K562 (cell line): ENCODE data around the gene PELI1. TPM values are rescaled to one million over a fixed set of nuclear protein-coding genes. Genes with fewer than 3 reads are reported as not detected.

Source experiments
- ATAC-seq: fragments of 200-7000 bp; cut with Tn5 transposase; 3 replicates; pipeline ENCODE4 v1.9.1; 2020; ENCODE audit warnings: moderate library complexity
- BruUV-seq: library from RNA; stranded (reverse); fragments of 400-500 nt; replicated peaks from 2 replicates; lab custom pipeline; 2021; lab: Mats Ljungman, UMichigan
- CTCF ChIA-PET: fragments of 300-600 bp; formaldehyde crosslinking; extraction: SDS; loops from one replicate; lab custom pipeline; 2021; ENCODE audit warnings: low intra/inter-chr PET ratio; lab: Yijun Ruan, JAX
- POLR2A ChIA-PET: fragments of 300-600, 350-650 bp; sonication (Branson Sonifier 250); formaldehyde crosslinking; extraction: SDS; loops from one replicate; lab custom pipeline; 2021; ENCODE audit warnings: antibody characterized with exemption, inconsistent platforms; lab: Yijun Ruan, JAX
- DNase-seq, 4 experiments: peaks; one replicate each; pipeline versions ENCODE4 v3.0.0 to v3.0.0-alpha.2; 2011 to 2018; ENCODE audit warnings: low spot score in 3 of 4, mixed read lengths in 3 of 4; ENCODE audit errors: extremely low read depth in 1 of 4
- FAIRE-seq: peaks from 2 replicates; lab custom pipeline; 2011; peaks lifted over from hg19 to GRCh38; lab: Jason Lieb, UNC
- H2AFZ ChIP-seq: 2 replicates; pipeline ENCODE4 v1.6.0; 2011; ENCODE audit warnings: low read depth, low read length, control low read depth, inconsistent platforms
- H3K27ac ChIP-seq: fragments of 200-600 bp; 3 replicates; pipeline ENCODE4 v1.8.0; 2011; ENCODE audit warnings: low read depth, mild to moderate bottlenecking, control low read depth, inconsistent platforms, low read length, moderate library complexity, mixed read lengths; ENCODE audit errors: extremely low read depth
- H3K27me3 ChIP-seq, 2 experiments: fragments of 300-600 bp in 1 of 2; 2 replicates in 1 of 2; 3 replicates in 1 of 2; pipeline versions ENCODE4 v1.6.0 to v1.8.0; 2011; ENCODE audit warnings: inconsistent platforms in 2 of 2, low read length in 2 of 2, mild to moderate bottlenecking in 1 of 2, mixed read lengths in 1 of 2, moderate library complexity in 1 of 2; ENCODE audit not compliant: control insufficient read depth in 2 of 2, insufficient read depth in 2 of 2
- H3K36me3 ChIP-seq: fragments of 300-600 bp; 3 replicates; pipeline ENCODE4 v1.8.0; 2011; ENCODE audit warnings: mild to moderate bottlenecking, low read length, inconsistent platforms; ENCODE audit not compliant: control insufficient read depth, insufficient read depth
- H3K4me1 ChIP-seq, 2 experiments: fragments of 200-600 bp in 1 of 2; replicated peaks in 1 of 2; 2 replicates in 1 of 2; 3 replicates in 1 of 2; pipeline versions ENCODE4 v1.5.1 to v1.8.0; 2011; ENCODE audit warnings: inconsistent platforms in 2 of 2, low read length in 2 of 2, mild to moderate bottlenecking in 1 of 2, mixed read lengths in 1 of 2, moderate library complexity in 1 of 2; ENCODE audit not compliant: control insufficient read depth in 2 of 2, insufficient read depth in 2 of 2
- H3K4me2 ChIP-seq: 2 replicates; pipeline ENCODE4 v1.6.1; 2011; ENCODE audit warnings: low read length, control low read depth, inconsistent platforms, mixed read lengths; ENCODE audit not compliant: insufficient read depth
- H3K4me3 ChIP-seq: fragments of 200-600 bp; sonication (generic), shearing (Covaris generic); 2 replicates; pipeline ENCODE4 v1.5.1; 2016; ENCODE audit warnings: control low read depth, inconsistent platforms
- H3K79me2 ChIP-seq: fragments of 200-600 bp; 3 replicates; pipeline ENCODE4 v1.8.0; 2011; ENCODE audit warnings: low read length, inconsistent platforms; ENCODE audit not compliant: control insufficient read depth, insufficient read depth
- H3K9ac ChIP-seq, 2 experiments: 2 replicates each; pipeline versions ENCODE4 v1.6.0 to v1.6.1; 2011; ENCODE audit warnings: low read depth in 2 of 2, low read length in 2 of 2, control low read depth in 1 of 2, inconsistent platforms in 1 of 2, mild to moderate bottlenecking in 1 of 2, mixed read lengths in 1 of 2; ENCODE audit not compliant: insufficient read depth in 1 of 2
- H3K9me1 ChIP-seq: one replicate; pipeline ENCODE4 v1.6.0; 2011; ENCODE audit warnings: inconsistent platforms, mild to moderate bottlenecking, low read length, moderate library complexity; ENCODE audit not compliant: control insufficient read depth, insufficient read depth
- H3K9me3 ChIP-seq: replicated peaks from 2 replicates; pipeline ENCODE4 v1.5.1; 2011; ENCODE audit warnings: low read depth, low read length, inconsistent platforms; ENCODE audit not compliant: control insufficient read depth, insufficient read depth
- H4K20me1 ChIP-seq: replicated peaks from 2 replicates; pipeline ENCODE4 v1.6.1; 2011; ENCODE audit warnings: low read length, inconsistent platforms, mixed read lengths; ENCODE audit not compliant: control insufficient read depth, insufficient read depth
- ATF1 ChIP-seq, 2 experiments: fragments of 450-650 bp in 1 of 2; IDR thresholded peaks; 2 replicates each; pipeline ENCODE4 v1.6.1; 2016; ENCODE audit warnings: missing compliant biosample characterization in 1 of 2, missing genetic modification characterization in 1 of 2
- BHLHE40 ChIP-seq: IDR thresholded peaks from 2 replicates; pipeline ENCODE4 v1.6.1; 2011; ENCODE audit warnings: low read length, improper control_type of control experiment
- GTF2A2 ChIP-seq: IDR thresholded peaks from 2 replicates; pipeline ENCODE4 v1.6.1; 2016; ENCODE audit warnings: mild to moderate bottlenecking, missing genetic modification characterization, missing compliant biosample characterization
- HDAC3 ChIP-seq: fragments of 450-650 bp; IDR thresholded peaks from 2 replicates; pipeline ENCODE4 v1.6.1; 2018; ENCODE audit warnings: borderline replicate concordance, mild to moderate bottlenecking, moderate library complexity; ENCODE audit not compliant: partially characterized antibody
- HLTF ChIP-seq: fragments of 450-650 bp; IDR thresholded peaks from 2 replicates; pipeline ENCODE4 v1.6.1; 2016
- KAT7 ChIP-seq: sonication (generic); formaldehyde crosslinking; IDR thresholded peaks from 2 replicates; pipeline ENCODE4 v1.8.0; 2022; ENCODE audit warnings: missing genetic modification reagents, mild to moderate bottlenecking, borderline replicate concordance
- KAT8 ChIP-seq: fragments of 450-650 bp; IDR thresholded peaks from 2 replicates; pipeline ENCODE4 v1.6.1; 2016; ENCODE audit warnings: low read depth, mild to moderate bottlenecking
- MCM2 ChIP-seq: fragments of 450-650 bp; IDR thresholded peaks from 2 replicates; pipeline ENCODE4 v1.6.1; 2017; ENCODE audit warnings: low read depth, mild to moderate bottlenecking
- NR2C1 ChIP-seq, 2 experiments: fragments of 450-650 bp; IDR thresholded peaks; 2 replicates each; pipeline ENCODE4 v1.6.1; 2017; ENCODE audit warnings: mild to moderate bottlenecking in 2 of 2, antibody characterized with exemption in 1 of 2, inconsistent platforms in 1 of 2, missing compliant biosample characterization in 1 of 2, missing genetic modification characterization in 1 of 2
- POLR2H ChIP-seq: IDR thresholded peaks from 2 replicates; pipeline ENCODE4 v1.6.1; 2016; ENCODE audit warnings: missing genetic modification characterization, low read depth, mild to moderate bottlenecking, control low read depth, missing compliant biosample characterization, moderate library complexity
- SP1 ChIP-seq: sonication (generic); formaldehyde crosslinking; IDR thresholded peaks from 2 replicates; pipeline ENCODE4 v1.8.1; 2022; ENCODE audit warnings: mild to moderate bottlenecking, missing genetic modification reagents
- ZNF12 ChIP-seq: sonication (generic); formaldehyde crosslinking; IDR thresholded peaks from 2 replicates; pipeline ENCODE4 v1.4.0; 2020; ENCODE audit warnings: mild to moderate bottlenecking, missing genetic modification reagents
- ZNF316 ChIP-seq: fragments of 450-650 bp; IDR thresholded peaks from 2 replicates; pipeline ENCODE4 v1.6.1; 2016
- WGBS: fragments of 100-300 bp; shearing (Covaris generic); methylation state at CpG from one replicate; pipeline ENCODE4 v1.1.6; 2016; ENCODE audit warnings: low coverage, mixed read lengths; ENCODE audit not compliant: insufficient coverage; ENCODE audit errors: missing lambda C conversion rate; 5-methylcytosine and 5-hydroxymethylcytosine counted together
- in situ Hi-C: fragments of 300-500 bp; cut with MboI; formaldehyde crosslinking; loops from 4 replicates; pipeline ENCODE4 v1.15.0; 2018; ENCODE audit warnings: inconsistent platforms, mixed read lengths
- intact Hi-C: fragments of 100-400 bp; cut with micrococcal nuclease; formaldehyde crosslinking; loops from 2 replicates; pipeline ENCODE4 v1.14.2; 2022
- polyA plus RNA-seq, 8 experiments: library from polyadenylated mRNA; depleted of rRNA in 4 of 8; stranded (reverse) in 5 of 8; unstranded in 3 of 8; fragments of >200 nt; fragmentation: Nextera tagmentation in 2 of 8; fragmentation: Illumina TruSeq in 1 of 8; extraction: Ambion mirVana in 2 of 8; extraction: Trizol in 1 of 8; gene quantifications; 2 replicates each; pipeline versions ENCODE4 v1.2.1 to v1.2.3, GENCODE V29; 2011 to 2014; ENCODE audit warnings: inconsistent platforms in 1 of 8, missing spikeins in 1 of 8
- total RNA-seq, 7 experiments: library from RNA; depleted of rRNA in 6 of 7; stranded (reverse); fragments of >200 nt in 6 of 7; fragmentation: Illumina TruSeq in 2 of 7; extraction: Trizol in 2 of 7; gene quantifications; 2 replicates each; pipeline versions ENCODE4 v1.2.1 to v1.2.3, GENCODE V29; 2011 to 2021; ENCODE audit warnings: low replicate concordance in 1 of 7
- TF ChIP-seq, protein P1 (sequence below): IDR thresholded peaks from 2 replicates; pipeline ENCODE4 v1.6.1; 2016; ENCODE audit warnings: missing genetic modification characterization, missing compliant biosample characterization
- TF ChIP-seq, protein P2 (sequence below): fragments of 250-450 bp; sonication (Bioruptor Pico); IDR thresholded peaks from 2 replicates; pipeline ENCODE4 v1.8.0; 2021; ENCODE audit warnings: borderline replicate concordance, mild to moderate bottlenecking, moderate library complexity; ENCODE audit not compliant: poor library complexity, severe bottlenecking
- TF ChIP-seq, protein P3 (sequence below): fragments of 250-450 bp; sonication (Bioruptor Pico); IDR thresholded peaks from 2 replicates; pipeline ENCODE4 v1.8.0; 2021; ENCODE audit warnings: moderate library complexity, mild to moderate bottlenecking, inconsistent platforms

PELI1 gene
- total and polyA plus RNA-seq, 9 of the 15 experiments (the other 6 are each of a cell fraction or from before 2014, with no cell fraction given) = 3.3 to 19.2 (median 12.5) TPM

DNA sequence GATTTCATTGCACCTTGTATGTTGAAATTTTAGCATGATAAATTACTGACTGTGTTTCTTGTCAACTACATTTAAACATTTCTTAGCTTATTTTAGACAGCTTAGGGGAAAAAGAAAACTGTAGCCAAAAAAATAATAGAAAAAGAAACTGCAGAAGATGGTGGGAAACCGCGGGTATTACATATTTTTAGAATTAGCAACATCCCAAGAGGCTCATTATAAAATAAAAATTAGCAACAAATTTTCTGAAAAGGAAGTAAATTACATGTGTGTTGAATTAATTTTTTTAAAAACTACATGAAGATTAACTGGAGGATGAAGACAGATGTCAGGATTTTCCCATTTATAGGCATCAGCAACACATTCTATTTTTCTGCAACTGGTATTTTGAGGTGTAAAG lies 4.3 kb downstream of the PELI1 start:
- peaks cover 3 to 18% of the 10 kb centered on the region in 2 experiments; a peak in 4 of 5 replicates for H3K4me1 ChIP-seq
- BruUV-seq = no TSS peak

More for the DNA sequence above, 4.3 kb downstream of the PELI1 start:
- no peak for DNase-seq
- H3K79me2 ChIP-seq = peaks cover 73% of the 10 kb centered on the region
- TF ChIP-seq, protein P1, sequence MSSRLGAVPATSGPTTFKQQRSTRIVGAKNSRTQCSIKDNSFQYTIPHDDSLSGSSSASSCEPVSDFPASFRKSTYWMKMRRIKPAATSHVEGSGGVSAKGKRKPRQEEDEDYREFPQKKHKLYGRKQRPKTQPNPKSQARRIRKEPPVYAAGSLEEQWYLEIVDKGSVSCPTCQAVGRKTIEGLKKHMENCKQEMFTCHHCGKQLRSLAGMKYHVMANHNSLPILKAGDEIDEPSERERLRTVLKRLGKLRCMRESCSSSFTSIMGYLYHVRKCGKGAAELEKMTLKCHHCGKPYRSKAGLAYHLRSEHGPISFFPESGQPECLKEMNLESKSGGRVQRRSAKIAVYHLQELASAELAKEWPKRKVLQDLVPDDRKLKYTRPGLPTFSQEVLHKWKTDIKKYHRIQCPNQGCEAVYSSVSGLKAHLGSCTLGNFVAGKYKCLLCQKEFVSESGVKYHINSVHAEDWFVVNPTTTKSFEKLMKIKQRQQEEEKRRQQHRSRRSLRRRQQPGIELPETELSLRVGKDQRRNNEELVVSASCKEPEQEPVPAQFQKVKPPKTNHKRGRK (tag) = no peak
- no peak for TF ChIP-seq HDAC3
- TF ChIP-seq ZNF12 (CRISPR knock-in tag) = no peak
- TF ChIP-seq, protein P2, sequence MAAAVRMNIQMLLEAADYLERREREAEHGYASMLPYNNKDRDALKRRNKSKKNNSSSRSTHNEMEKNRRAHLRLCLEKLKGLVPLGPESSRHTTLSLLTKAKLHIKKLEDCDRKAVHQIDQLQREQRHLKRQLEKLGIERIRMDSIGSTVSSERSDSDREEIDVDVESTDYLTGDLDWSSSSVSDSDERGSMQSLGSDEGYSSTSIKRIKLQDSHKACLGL (CRISPR knock-in tag) = no peak
- TF ChIP-seq ATF1 (CRISPR knock-in tag; IDR thresholded peaks at IDR 0.05) = no peak
- TF ChIP-seq ATF1 (tag; IDR thresholded peaks at IDR 0.05) = no peak
- TF ChIP-seq, protein P3, sequence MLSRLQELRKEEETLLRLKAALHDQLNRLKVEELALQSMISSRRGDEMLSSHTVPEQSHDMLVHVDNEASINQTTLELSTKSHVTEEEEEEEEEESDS (CRISPR knock-in tag) = no peak
- no peak for TF ChIP-seq SP1 (CRISPR knock-in tag)
- no peak for TF ChIP-seq NR2C1 (IDR thresholded peaks at IDR 0.05)
- no peak for TF ChIP-seq NR2C1 (tag; IDR thresholded peaks at IDR 0.05)
- TF ChIP-seq KAT7 (CRISPR knock-in tag) = no peak
- TF ChIP-seq HLTF = no peak
- no peak for TF ChIP-seq MCM2
- no peak for TF ChIP-seq BHLHE40
- TF ChIP-seq ZNF316 = no peak
- no peak for TF ChIP-seq GTF2A2 (tag)
- TF ChIP-seq KAT8 = no peak
- TF ChIP-seq POLR2H (tag) = no peak
- TF ChIP-seq, all 486 proteins: peak for 0
- H3K27me3 ChIP-seq = no peaks in the 10 kb centered on the region
- FAIRE-seq = no peak
- 82% methylated on average over 2 of the region's 2 CpGs for WGBS
- H3K4me3 ChIP-seq = no peak overlapping the region
- H3K9ac ChIP-seq = no peak overlapping the region
- intact Hi-C loops = loop anchor here (5.0 kb wide), 1 partner anchor 88 kb away; no protein-coding TSS in a partner anchor
- no peaks in the 10 kb centered on the region for H3K36me3 ChIP-seq
- H3K27ac ChIP-seq = no peak overlapping the region
- in situ Hi-C loops = no loop called here
- H3K9me1 ChIP-seq = no peaks in the 10 kb centered on the region
- ChIA-PET CTCF (interaction anchor here (0.7 kb wide), 1 partner anchor 348 kb away, joined by 3 read pairs; no protein-coding TSS in a partner anchor), POLR2A (interaction anchor here (3.1 kb wide), 1 partner anchor 10 kb away, joined by 9 read pairs; no protein-coding TSS in a partner anchor)
- ATAC-seq = no peak
- H4K20me1 ChIP-seq = no peaks in the 10 kb centered on the region
- no peak overlapping the region for H2AFZ ChIP-seq
- H3K9me3 ChIP-seq = no peaks in the 10 kb centered on the region
- H3K4me2 ChIP-seq = no peak overlapping the region
